Activated T-cell treated with anti-CD3 and anti-CD28 coated beads, Interleukin-2, amount 50 U/mL, for 1 hour (primary cell): Measurements from ENCODE around the gene PLA2G4B.

Source experiments
- DNase-seq: peaks from one replicate; pipeline ENCODE4 v3.0.0-alpha.2; 2020

Gene PLA2G4B

GRCh38 chr15:41827880-41828806 lies 10.5 kb upstream of the PLA2G4B start, which contains the start of gene JMJD7:
Gene JMJD7 (plus strand): TSS chr15:41828092. CDS start chr15:41828125, 33 bp downstream.
- peak; percentile 96 for DNase-seq

GRCh38 chr15:41828807-41829141 lies 9.9 kb upstream of the PLA2G4B start:
- DNase-seq, result no peak

GRCh38 chr15:41829959-41830646 lies 8.5 kb upstream of the PLA2G4B start:
- DNase-seq, result no peak

GRCh38 chr15:41831291-41831690 lies 7.4 kb upstream of the PLA2G4B start:
- DNase-seq, result peak; percentile 38

GRCh38 chr15:41832208-41832607 lies 6.4 kb upstream of the PLA2G4B start:
- no peak for DNase-seq

- no peak for DNase-seq
These were observed 5.8 kb upstream of the PLA2G4B start for GRCh38 chr15:41832875-41833274.

GRCh38 chr15:41834096-41834495 lies 4.6 kb upstream of the PLA2G4B start:
- no peak for DNase-seq

GRCh38 chr15:41836073-41836472 lies 2.6 kb upstream of the PLA2G4B start:
- DNase-seq, result no peak

GRCh38 chr15:41836713-41837454 lies 1.8 kb upstream of the PLA2G4B start:
- DNase-seq, result no peak

- no peak for DNase-seq
These were observed 1.3 kb downstream of the PLA2G4B start for GRCh38 chr15:41839781-41840491.

- DNase-seq, result no peak
These were observed 2.0 kb downstream of the PLA2G4B start for GRCh38 chr15:41840673-41841072.

- no peak for DNase-seq
These were observed 2.5 kb downstream of the PLA2G4B start for GRCh38 chr15:41841131-41841530.

- no peak for DNase-seq
These were observed 3.6 kb downstream of the PLA2G4B start for GRCh38 chr15:41842229-41842628.

- no peak for DNase-seq
These were observed 4.9 kb downstream of the PLA2G4B start for GRCh38 chr15:41843571-41843970.

GRCh38 chr15:41844814-41845213 lies 6.2 kb downstream of the PLA2G4B start:
- DNase-seq, result no peak

GRCh38 chr15:41847206-41847605 lies 8.6 kb downstream of the PLA2G4B start:
- DNase-seq, result no peak

- DNase-seq, result no peak
These were observed 9.3 kb downstream of the PLA2G4B start for GRCh38 chr15:41847981-41848380.

- DNase-seq, result no peak
These were observed 10.0 kb downstream of the PLA2G4B start for GRCh38 chr15:41848631-41849030.

- no peak for DNase-seq
These were observed 10.6 kb downstream of the PLA2G4B start for GRCh38 chr15:41849204-41849603.

- no peak for DNase-seq
These were observed 11.2 kb downstream of the PLA2G4B start for GRCh38 chr15:41849861-41850260.

GRCh38 chr15:41850482-41851166 lies 12.0 kb downstream of the PLA2G4B start:
- DNase-seq, result no peak

- no peak for DNase-seq
These were observed 12.5 kb downstream of the PLA2G4B start for GRCh38 chr15:41851167-41851523.
